ENCODE measurements around the gene BANF2.

DNA sequence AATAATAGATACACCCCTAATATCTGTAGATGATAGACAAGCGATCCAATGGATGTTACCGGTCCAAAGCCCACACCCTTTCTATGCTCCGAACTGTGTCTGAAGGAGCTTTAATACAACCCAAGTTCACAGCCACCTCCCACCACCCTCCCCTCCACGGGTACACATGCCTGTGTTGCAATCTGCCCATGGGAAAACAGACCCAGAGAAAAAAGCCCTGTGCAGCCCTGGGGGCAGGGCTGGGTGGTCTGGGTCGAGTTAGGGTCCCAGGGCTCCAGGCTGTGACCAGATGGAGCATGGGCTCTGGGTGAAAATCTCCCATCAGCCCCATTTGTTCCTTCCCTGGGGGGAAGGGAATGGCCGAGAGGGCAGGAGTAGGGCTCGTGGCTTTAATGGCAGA is 65.8 kb downstream of the BANF2 start:
- TF ChIP-seq, protein P1, sequence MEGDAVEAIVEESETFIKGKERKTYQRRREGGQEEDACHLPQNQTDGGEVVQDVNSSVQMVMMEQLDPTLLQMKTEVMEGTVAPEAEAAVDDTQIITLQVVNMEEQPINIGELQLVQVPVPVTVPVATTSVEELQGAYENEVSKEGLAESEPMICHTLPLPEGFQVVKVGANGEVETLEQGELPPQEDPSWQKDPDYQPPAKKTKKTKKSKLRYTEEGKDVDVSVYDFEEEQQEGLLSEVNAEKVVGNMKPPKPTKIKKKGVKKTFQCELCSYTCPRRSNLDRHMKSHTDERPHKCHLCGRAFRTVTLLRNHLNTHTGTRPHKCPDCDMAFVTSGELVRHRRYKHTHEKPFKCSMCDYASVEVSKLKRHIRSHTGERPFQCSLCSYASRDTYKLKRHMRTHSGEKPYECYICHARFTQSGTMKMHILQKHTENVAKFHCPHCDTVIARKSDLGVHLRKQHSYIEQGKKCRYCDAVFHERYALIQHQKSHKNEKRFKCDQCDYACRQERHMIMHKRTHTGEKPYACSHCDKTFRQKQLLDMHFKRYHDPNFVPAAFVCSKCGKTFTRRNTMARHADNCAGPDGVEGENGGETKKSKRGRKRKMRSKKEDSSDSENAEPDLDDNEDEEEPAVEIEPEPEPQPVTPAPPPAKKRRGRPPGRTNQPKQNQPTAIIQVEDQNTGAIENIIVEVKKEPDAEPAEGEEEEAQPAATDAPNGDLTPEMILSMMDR (IDR thresholded peaks at IDR 0.05), result no peak
- TF ChIP-seq POLR2AphosphoS5 (IDR thresholded peaks at IDR 0.05), result no peak
- no peak for TF ChIP-seq EP300 (IDR thresholded peaks at IDR 0.05)

All from suprapubic skin (tissue), 4 donors.